NCI-H748 treated with DMSO at 0.1 percent for 48 hours (cell line): ENCODE results near the gene POLR1E.

Source experiments
- DNase-seq: peaks from one replicate; lab custom pipeline; 2025; lab: John Stamatoyannopoulos, UW

POLR1E gene

GRCh38 chr9:37485389-37486255, at the start of gene POLR1E:
POLR1E (plus strand) TSS chr9:37485948; CDS start chr9:37486048, 100 bp downstream.
- peak; percentile 93 for DNase-seq

GRCh38 chr9:37436540-37436939, 49.2 kb upstream of the POLR1E start:
- no peak for DNase-seq

- DNase-seq, result no peak
These were observed 48.7 kb upstream of the POLR1E start for GRCh38 chr9:37437010-37437409.

GRCh38 chr9:37437621-37438020, 48.1 kb upstream of the POLR1E start:
- DNase-seq, result no peak

- no peak for DNase-seq
These were observed 47.4 kb upstream of the POLR1E start for GRCh38 chr9:37438359-37438758.

- DNase-seq, result no peak
These were observed 43.9 kb upstream of the POLR1E start for GRCh38 chr9:37441776-37442370.

GRCh38 chr9:37442556-37442955, 43.2 kb upstream of the POLR1E start:
- no peak for DNase-seq

- no peak for DNase-seq
These were observed 42.2 kb upstream of the POLR1E start for GRCh38 chr9:37443566-37443965.

GRCh38 chr9:37444890-37445289, 40.9 kb upstream of the POLR1E start:
- DNase-seq, result no peak

GRCh38 chr9:37445832-37446231, 39.9 kb upstream of the POLR1E start:
- no peak for DNase-seq

GRCh38 chr9:37446401-37446800, 39.3 kb upstream of the POLR1E start:
- DNase-seq, result no peak

GRCh38 chr9:37447111-37447510, 38.6 kb upstream of the POLR1E start:
- DNase-seq, result no peak

- DNase-seq, result no peak
These were observed 35.7 kb upstream of the POLR1E start for GRCh38 chr9:37449862-37450632.

GRCh38 chr9:37451628-37452027, 34.1 kb upstream of the POLR1E start:
- DNase-seq, result no peak

GRCh38 chr9:37452611-37453010, 33.1 kb upstream of the POLR1E start:
- DNase-seq, result no peak

GRCh38 chr9:37453827-37454226, 31.9 kb upstream of the POLR1E start:
- DNase-seq, result no peak

GRCh38 chr9:37454238-37454637, 31.5 kb upstream of the POLR1E start:
- DNase-seq, result no peak

- DNase-seq, result no peak
These were observed 29.7 kb upstream of the POLR1E start for GRCh38 chr9:37455884-37456647.

GRCh38 chr9:37456817-37457216, 28.9 kb upstream of the POLR1E start:
- no peak for DNase-seq

GRCh38 chr9:37464006-37464405, 21.7 kb upstream of the POLR1E start:
- DNase-seq, result no peak

- DNase-seq, result peak; percentile 77
These were observed 21.1 kb upstream of the POLR1E start for GRCh38 chr9:37464426-37465248.
